Measurements from ENCODE around the gene VARS2.

- no peak for TF ChIP-seq CTCF (optimal IDR thresholded peaks at IDR 0.05 in 1 of 3, IDR thresholded peaks at IDR 0.05 in 1 of 3, conservative IDR thresholded peaks at IDR 0.05 in 1 of 3; ENCODE audit: extremely low read depth in 1 of 3, insufficient read depth in 2 of 3, low read length in 3 of 3)
- TF ChIP-seq EZH2 (IDR thresholded peaks at IDR 0.05; ENCODE audit: low read length): no peak
Observed at GRCh38 chr6:30928677-30929076, 14.6 kb downstream of the VARS2 start.

All from keratinocyte (primary cell).